Fibroblast of mammary gland (primary cell): ENCODE measurements around the gene MYL10.

Experiments used
- DNase-seq: peaks from one replicate; pipeline ENCODE4 v3.0.0-alpha.2; 2010; ENCODE audit warnings: low read depth
- H3K4me3 ChIP-seq: 2 replicates; pipeline ENCODE4 v1.5.1; 2011; ENCODE audit warnings: low read depth, mild to moderate bottlenecking, low read length, moderate library complexity; ENCODE audit not compliant: control insufficient read depth
- CTCF ChIP-seq: conservative IDR thresholded peaks from 2 replicates; pipeline ENCODE4 v1.5.1; 2011; ENCODE audit warnings: low read depth, low read length, inconsistent platforms; ENCODE audit not compliant: control insufficient read depth, insufficient read depth

Gene MYL10

GRCh38 chr7:101594790-101595189 is 34.3 kb downstream of the MYL10 start:
- no peak overlapping the region for H3K4me3 ChIP-seq
- DNase-seq = no peak
- no peak for TF ChIP-seq CTCF

- no peak for DNase-seq
- no peak overlapping the region for H3K4me3 ChIP-seq
- no peak for TF ChIP-seq CTCF
Observed at GRCh38 chr7:101593556-101593955, 35.5 kb downstream of the MYL10 start.

GRCh38 chr7:101591504-101591903 is 37.6 kb downstream of the MYL10 start:
- TF ChIP-seq CTCF = no peak
- DNase-seq = no peak
- no peak overlapping the region for H3K4me3 ChIP-seq

- TF ChIP-seq CTCF = no peak
- no peak overlapping the region for H3K4me3 ChIP-seq
- no peak for DNase-seq
Observed at GRCh38 chr7:101590663-101591435, 38.2 kb downstream of the MYL10 start.

GRCh38 chr7:101589976-101590662 is 39.0 kb downstream of the MYL10 start:
- no peak overlapping the region for H3K4me3 ChIP-seq
- no peak for DNase-seq
- TF ChIP-seq CTCF = no peak

GRCh38 chr7:101589052-101589451 is 40.0 kb downstream of the MYL10 start:
- TF ChIP-seq CTCF = no peak
- no peak for DNase-seq
- no peak overlapping the region for H3K4me3 ChIP-seq
